HG03521 (cell line): ENCODE measurements around the gene KCNE1.
"Not testable (repeated sequence)": the region's sequence is repeated elsewhere in the genome, so short reads cannot be mapped to it uniquely, and the experiment has no call there.

ENCODE experiments used
- ATAC-seq: cut with Tn5 transposase; IDR thresholded peaks from one replicate; pipeline ENCODE4 v1.9.1; 2021; ENCODE audit warnings: mild to moderate bottlenecking, moderate library complexity; ENCODE audit not compliant: unreplicated experiment

Gene KCNE1

GRCh38 chr21:34514576-34515115 lies 2.6 kb upstream of the KCNE1 start:
- ATAC-seq: no peak

GRCh38 chr21:34513129-34513675 lies 1.2 kb upstream of the KCNE1 start:
- no peak for ATAC-seq

GRCh38 chr21:34511181-34511580 lies 829 bp downstream of the KCNE1 start:
- ATAC-seq: no peak

GRCh38 chr21:34510148-34511142 lies 1.6 kb downstream of the KCNE1 start:
- no peak for ATAC-seq

- ATAC-seq: no peak
These were observed 2.9 kb downstream of the KCNE1 start for GRCh38 chr21:34509151-34509550.

GRCh38 chr21:34504595-34504994 lies 7.4 kb downstream of the KCNE1 start:
- ATAC-seq: no peak

- ATAC-seq: no peak
These were observed 9.4 kb downstream of the KCNE1 start for GRCh38 chr21:34502480-34503106.

- no peak for ATAC-seq
These were observed 10.3 kb downstream of the KCNE1 start for GRCh38 chr21:34501716-34502115.

- ATAC-seq: no peak
These were observed 11.8 kb downstream of the KCNE1 start for GRCh38 chr21:34500191-34500590.

- no peak for ATAC-seq
These were observed 12.9 kb downstream of the KCNE1 start for GRCh38 chr21:34499116-34499515.

- ATAC-seq: no peak
These were observed 13.4 kb downstream of the KCNE1 start for GRCh38 chr21:34498623-34499022.

GRCh38 chr21:34483854-34484253 lies 28.2 kb downstream of the KCNE1 start:
- not testable (repeated sequence) for ATAC-seq

- not testable (repeated sequence) for ATAC-seq
These were observed 28.6 kb downstream of the KCNE1 start for GRCh38 chr21:34483435-34483834.

GRCh38 chr21:34467333-34467732 lies 44.7 kb downstream of the KCNE1 start:
- ATAC-seq: not testable (repeated sequence)

GRCh38 chr21:34459426-34459825 lies 52.6 kb downstream of the KCNE1 start:
- ATAC-seq: not testable (repeated sequence)

- ATAC-seq: not testable (repeated sequence)
These were observed 53.7 kb downstream of the KCNE1 start for GRCh38 chr21:34458266-34458665.

- not testable (repeated sequence) for ATAC-seq
These were observed 55.8 kb downstream of the KCNE1 start for GRCh38 chr21:34456180-34456579.

- ATAC-seq: not testable (repeated sequence)
These were observed 56.4 kb downstream of the KCNE1 start for GRCh38 chr21:34455628-34456027.

GRCh38 chr21:34447018-34447417 lies 65.0 kb downstream of the KCNE1 start:
- not testable (repeated sequence) for ATAC-seq

GRCh38 chr21:34443486-34443885 lies 68.5 kb downstream of the KCNE1 start:
- not testable (repeated sequence) for ATAC-seq

- ATAC-seq: not testable (repeated sequence)
These were observed 82.3 kb downstream of the KCNE1 start for GRCh38 chr21:34429710-34430109.
